Activated CD8-positive, alpha-beta T cell treated with anti-CD3 and anti-CD28 coated beads for 36 hours (primary cell): ENCODE data around the gene TMEM156. TPM values are rescaled to one million over a fixed set of nuclear protein-coding genes. Genes with fewer than 3 reads are reported as not detected.
A peak's percentile ranks its signal among the peaks of the same experiment; 100 is the strongest.

ENCODE experiments used
- ATAC-seq: fragments of 200-7000 bp; cut with Tn5 transposase; one replicate; pipeline ENCODE4 v1.10.0; 2021; ENCODE audit warnings: mild to moderate bottlenecking, moderate library complexity
- CTCF ChIA-PET: fragments of 350-600 bp; sonication (Branson Sonifier 250); formaldehyde crosslinking; loops from one replicate; lab custom pipeline; 2021; ENCODE audit warnings: antibody characterized with exemption; lab: Charles Lee
- POLR2A ChIA-PET: fragments of 350-600 bp; sonication (Branson Sonifier 250); formaldehyde crosslinking; loops from one replicate; lab custom pipeline; 2021; ENCODE audit warnings: antibody characterized with exemption; lab: Charles Lee
- DNase-seq: peaks from one replicate; pipeline ENCODE4 v3.0.0-alpha.2; 2020
- H3K27ac Mint-ChIP-seq: one replicate; pipeline ENCODE4 v1.8.0; 2021; ENCODE audit warnings: mild to moderate bottlenecking, mixed read lengths
- H3K27me3 Mint-ChIP-seq: one replicate; pipeline ENCODE4 v1.8.0; 2021; ENCODE audit warnings: mixed read lengths
- H3K36me3 Mint-ChIP-seq: one replicate; pipeline ENCODE4 v1.8.0; 2021; ENCODE audit warnings: low read depth, mixed read lengths
- H3K4me1 Mint-ChIP-seq: one replicate; pipeline ENCODE4 v1.8.0; 2021; ENCODE audit warnings: low read depth, mixed read lengths
- H3K4me3 Mint-ChIP-seq: one replicate; pipeline ENCODE4 v1.8.0; 2021; ENCODE audit warnings: mild to moderate bottlenecking, moderate library complexity, mixed read lengths
- H3K9me3 Mint-ChIP-seq: one replicate; pipeline ENCODE4 v1.8.0; 2021; ENCODE audit warnings: mixed read lengths
- CTCF ChIP-seq: fragments of 200-600 bp; IDR thresholded peaks from one replicate; pipeline ENCODE4 v1.8.0; 2022; ENCODE audit warnings: antibody characterized with exemption, mild to moderate bottlenecking
- intact Hi-C: fragments of 100-400 bp; cut with micrococcal nuclease; formaldehyde crosslinking; loops from one replicate; pipeline ENCODE4 v1.10.0; 2022
- total RNA-seq, 2 experiments: library from RNA; stranded (reverse); gene quantifications; one replicate each; pipeline ENCODE4 v1.2.3, GENCODE V29; 2021

TMEM156 gene
- total RNA-seq, 2 experiments from 2014 or later = 11.7 to 12.0 TPM

DNA sequence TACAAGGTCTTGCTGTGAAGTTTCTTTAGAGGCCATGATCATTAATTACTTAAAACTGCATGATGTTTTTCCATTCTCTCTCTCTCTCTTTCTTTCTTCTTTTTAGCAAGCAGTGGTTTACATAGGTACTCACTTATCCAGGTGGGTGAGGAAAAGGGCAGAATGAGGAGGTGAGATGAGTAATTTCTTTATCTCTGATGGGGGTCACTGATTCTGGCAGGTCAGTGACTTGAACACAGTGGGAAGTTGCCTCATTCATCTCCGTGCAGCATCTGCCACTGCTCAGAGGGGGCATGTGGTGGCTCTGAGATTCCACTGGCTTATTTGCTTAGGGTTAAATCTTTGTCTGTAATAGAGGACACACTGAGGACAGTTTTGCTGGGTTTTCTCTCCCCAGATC, 102.0 kb downstream of the TMEM156 start:
- POLR2A ChIA-PET = no interaction called here
- no peaks in the 10 kb centered on the region for H3K9me3 Mint-ChIP-seq

GRCh38 chr4:38928974-38929373, 103.2 kb downstream of the TMEM156 start:
- no peak for TF ChIP-seq CTCF
- Mint-ChIP-seq H3K27me3 (no peaks in the 10 kb centered on the region), H3K4me1 (peaks cover 6% of the 10 kb centered on the region), H3K9me3 (no peaks in the 10 kb centered on the region), H3K36me3 (no peaks in the 10 kb centered on the region), H3K27ac (no peak overlapping the region), H3K4me3 (no peak overlapping the region)
- no peak for ATAC-seq
- POLR2A ChIA-PET = no interaction called here
- DNase-seq = no peak
- intact Hi-C loops = no loop called here
- CTCF ChIA-PET = no interaction called here

More for the DNA sequence above, 102.0 kb downstream of the TMEM156 start:
- CTCF ChIA-PET = no interaction called here
- DNase-seq (no peak), ATAC-seq (peak; percentile 47)
- Mint-ChIP-seq H3K36me3 (no peaks in the 10 kb centered on the region), H3K4me3 (no peak overlapping the region), H3K27me3 (no peaks in the 10 kb centered on the region), H3K4me1 (peaks cover 6% of the 10 kb centered on the region), H3K27ac (no peak overlapping the region)
- intact Hi-C loops = no loop called here
- no peak for TF ChIP-seq CTCF

DNA sequence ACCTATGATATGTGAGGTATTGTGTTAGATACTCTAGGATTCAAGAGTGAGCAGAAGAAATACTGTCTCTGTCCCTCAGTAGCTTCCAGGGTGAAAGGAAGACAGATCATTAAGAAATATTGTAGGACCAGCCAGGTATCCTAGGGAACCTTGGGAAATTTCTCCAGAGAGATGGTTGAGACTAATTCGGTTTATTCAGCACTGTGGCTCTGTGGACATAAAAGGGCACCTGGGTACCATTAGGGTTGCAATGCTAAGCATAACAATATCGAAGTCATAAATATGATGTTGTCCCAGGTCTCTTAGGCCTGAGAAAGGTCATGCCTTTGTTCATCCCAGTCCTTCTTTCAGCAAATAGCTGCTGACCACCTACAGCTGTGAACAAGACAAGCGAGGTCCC, 103.6 kb downstream of the TMEM156 start:
- ATAC-seq (no peak), DNase-seq (no peak)
- ChIA-PET POLR2A (no interaction called here), CTCF (no interaction called here)
- Mint-ChIP-seq H3K9me3 (no peaks in the 10 kb centered on the region), H3K4me1 (peaks cover 6% of the 10 kb centered on the region), H3K27me3 (no peaks in the 10 kb centered on the region), H3K36me3 (no peaks in the 10 kb centered on the region), H3K27ac (no peak overlapping the region), H3K4me3 (no peak overlapping the region)
- intact Hi-C loops = no loop called here
- TF ChIP-seq CTCF = no peak

GRCh38 chr4:38926896-38927295, 105.3 kb downstream of the TMEM156 start:
- DNase-seq (no peak), ATAC-seq (no peak)
- H3K4me3 Mint-ChIP-seq = no peak overlapping the region
- intact Hi-C loops = no loop called here
- POLR2A ChIA-PET = no interaction called here
- H3K27me3 Mint-ChIP-seq = no peaks in the 10 kb centered on the region
- H3K4me1 Mint-ChIP-seq = peaks cover 6% of the 10 kb centered on the region
- no peak overlapping the region for H3K27ac Mint-ChIP-seq
- no peak for TF ChIP-seq CTCF
- CTCF ChIA-PET = interaction anchor here (1.0 to 1.4 kb wide), 2 partner anchors 24 to 206 kb away, joined by 3 to 4 read pairs; no protein-coding TSS in a partner anchor
- no peaks in the 10 kb centered on the region for H3K9me3 Mint-ChIP-seq
- no peaks in the 10 kb centered on the region for H3K36me3 Mint-ChIP-seq

DNA sequence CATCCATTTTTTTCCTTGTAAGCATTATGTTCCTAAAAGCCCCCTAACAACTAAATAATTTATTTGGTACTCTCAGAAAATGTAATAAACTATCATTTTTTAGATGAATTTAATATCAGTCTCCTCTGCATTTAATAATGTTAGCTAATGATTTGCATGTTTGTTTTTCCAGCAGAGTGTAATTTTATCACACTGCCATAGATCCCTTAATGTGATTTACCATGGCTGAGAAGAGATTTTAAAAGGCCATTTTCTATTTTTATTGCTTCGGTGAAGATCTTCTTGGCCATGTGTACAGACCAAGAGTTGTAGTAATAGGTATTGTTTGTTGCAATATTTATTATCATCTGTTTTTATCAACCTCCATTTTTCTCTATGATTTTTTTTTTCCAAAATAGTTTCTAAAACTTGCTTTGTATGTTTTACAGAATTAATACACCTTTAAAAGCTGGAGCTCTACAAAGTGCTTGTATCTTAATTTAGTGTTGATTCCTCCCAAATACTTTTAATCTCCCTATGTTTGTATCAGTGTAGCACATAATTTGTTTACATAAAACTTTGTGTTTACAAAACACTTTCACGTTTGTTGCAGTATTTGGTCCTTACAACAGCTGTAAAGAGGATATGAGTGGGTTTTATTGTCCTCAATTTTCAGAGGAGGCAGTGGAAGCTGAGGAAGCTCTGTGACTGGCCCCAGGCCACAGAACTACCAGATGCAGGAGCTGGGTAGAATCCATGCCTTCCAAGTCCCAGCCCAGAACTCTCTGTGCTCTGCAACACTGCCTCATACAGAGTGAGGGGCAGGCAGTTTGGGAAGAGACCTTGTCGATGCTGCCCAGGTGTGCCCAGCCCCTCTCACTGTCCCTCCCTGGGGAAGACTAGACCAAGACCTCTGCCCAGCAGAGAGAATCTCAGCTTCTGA, 106.5 kb downstream of the TMEM156 start:
- POLR2A ChIA-PET = interaction anchor here (0.6 kb wide), 1 partner anchor 22 kb away, joined by 3 read pairs; no protein-coding TSS in a partner anchor
- peaks cover 6% of the 10 kb centered on the region for H3K4me1 Mint-ChIP-seq
- TF ChIP-seq CTCF = no peak
- DNase-seq (no peak), ATAC-seq (no peak)
- no peaks in the 10 kb centered on the region for H3K9me3 Mint-ChIP-seq
- H3K36me3 Mint-ChIP-seq = no peaks in the 10 kb centered on the region
- no peak overlapping the region for H3K27ac Mint-ChIP-seq
- no peaks in the 10 kb centered on the region for H3K27me3 Mint-ChIP-seq
- H3K4me3 Mint-ChIP-seq = no peak overlapping the region
- intact Hi-C loops = no loop called here
- CTCF ChIA-PET = no interaction called here
